Astrocyte (in vitro differentiated cells and primary cell): ENCODE measurements around the gene ALDH2. TPM values are rescaled to one million over a fixed set of nuclear protein-coding genes. Genes with fewer than 3 reads are reported as not detected.

Source experiments
- DNase-seq: peaks from one replicate; pipeline ENCODE4 v3.0.0-alpha.2; 2010; ENCODE audit warnings: low read depth
- FAIRE-seq: peaks from 2 replicates; lab custom pipeline; 2011; peaks lifted over from hg19 to GRCh38; lab: Jason Lieb, UNC
- H2AFZ ChIP-seq: 2 replicates; pipeline ENCODE4 v1.6.0; 2012; ENCODE audit warnings: low read depth, low read length, inconsistent platforms
- H3K27ac ChIP-seq: 2 replicates; pipeline ENCODE4 v1.5.1; 2011; ENCODE audit warnings: low read depth, low read length, inconsistent platforms
- H3K27me3 ChIP-seq: 2 replicates; pipeline ENCODE4 v1.6.0; 2011; ENCODE audit warnings: low read length, inconsistent platforms; ENCODE audit not compliant: insufficient read depth
- H3K36me3 ChIP-seq: 2 replicates; pipeline ENCODE4 v1.5.1; 2011; ENCODE audit warnings: low read length, inconsistent platforms; ENCODE audit not compliant: insufficient read depth
- H3K4me1 ChIP-seq: 2 replicates; pipeline ENCODE4 v1.5.1; 2011; ENCODE audit warnings: low read length, inconsistent platforms; ENCODE audit not compliant: insufficient read depth
- H3K4me2 ChIP-seq: 2 replicates; pipeline ENCODE4 v1.6.0; 2012; ENCODE audit warnings: low read length, inconsistent platforms
- H3K4me3 ChIP-seq: 2 replicates; pipeline ENCODE4 v1.5.1; 2011; ENCODE audit warnings: low read depth, mild to moderate bottlenecking, low read length, inconsistent platforms; ENCODE audit not compliant: insufficient read depth
- H3K79me2 ChIP-seq: 2 replicates; pipeline ENCODE4 v1.6.0; 2012; ENCODE audit warnings: mild to moderate bottlenecking, low read length, inconsistent platforms; ENCODE audit not compliant: insufficient read depth
- H3K9ac ChIP-seq: 2 replicates; pipeline ENCODE4 v1.6.0; 2012; ENCODE audit warnings: mild to moderate bottlenecking, low read length, inconsistent platforms
- H3K9me3 ChIP-seq: 2 replicates; pipeline ENCODE4 v1.5.1; 2012; ENCODE audit warnings: low read depth, mild to moderate bottlenecking, low read length, inconsistent platforms; ENCODE audit not compliant: insufficient read depth
- H4K20me1 ChIP-seq: 2 replicates; pipeline ENCODE4 v1.6.0; 2012; ENCODE audit warnings: low read length, inconsistent platforms; ENCODE audit not compliant: insufficient read depth
- H3K27ac Mint-ChIP-seq: one replicate; pipeline ENCODE4 v1.8.0; 2021; ENCODE audit warnings: mild to moderate bottlenecking, mixed read lengths; ENCODE audit not compliant: unreplicated experiment
- H3K27me3 Mint-ChIP-seq: one replicate; pipeline ENCODE4 v1.8.0; 2021; ENCODE audit warnings: low read depth, mixed read lengths; ENCODE audit not compliant: unreplicated experiment
- H3K36me3 Mint-ChIP-seq: one replicate; pipeline ENCODE4 v1.8.0; 2021; ENCODE audit warnings: low read depth, mixed read lengths; ENCODE audit not compliant: unreplicated experiment
- H3K4me1 Mint-ChIP-seq: one replicate; pipeline ENCODE4 v1.8.0; 2021; ENCODE audit warnings: low read depth, mixed read lengths; ENCODE audit not compliant: unreplicated experiment
- H3K4me3 Mint-ChIP-seq: one replicate; pipeline ENCODE4 v1.8.0; 2021; ENCODE audit warnings: mild to moderate bottlenecking, moderate library complexity, mixed read lengths; ENCODE audit not compliant: unreplicated experiment
- H3K9me3 Mint-ChIP-seq: one replicate; pipeline ENCODE4 v1.8.0; 2021; ENCODE audit warnings: mild to moderate bottlenecking, mixed read lengths; ENCODE audit not compliant: unreplicated experiment
- CTCF ChIP-seq: IDR thresholded peaks from 2 replicates; pipeline ENCODE4 v1.5.1; 2011; ENCODE audit warnings: low read depth, mild to moderate bottlenecking, inconsistent platforms, low read length, moderate library complexity; ENCODE audit not compliant: insufficient read depth
- EZH2 ChIP-seq: IDR thresholded peaks from 2 replicates; pipeline ENCODE4 v1.6.1; 2012; ENCODE audit warnings: mild to moderate bottlenecking, low read length, inconsistent platforms; ENCODE audit not compliant: insufficient read depth
- total RNA-seq: library from RNA; stranded (reverse); gene quantifications from 2 replicates; pipeline ENCODE4 v1.2.1, GENCODE V29; 2021

The ALDH2 gene
- total RNA-seq, 1 donor from 2014 or later = 82.0 TPM

GRCh38 chr12:111780615-111781014 lies 13.9 kb downstream of the ALDH2 start:
- no peaks in the 10 kb centered on the region for H3K27me3 Mint-ChIP-seq
- peaks cover 4% of the 10 kb centered on the region for H3K9me3 ChIP-seq
- no peak overlapping the region for H3K9ac ChIP-seq
- FAIRE-seq = no peak
- peak overlapping the region; percentile 54 for H3K4me3 Mint-ChIP-seq
- H3K36me3 Mint-ChIP-seq = peaks cover 36% of the 10 kb centered on the region
- no peak overlapping the region for H3K4me2 ChIP-seq
- no peaks in the 10 kb centered on the region for H3K4me1 ChIP-seq
- no peaks in the 10 kb centered on the region for H3K79me2 ChIP-seq
- H3K36me3 ChIP-seq = no peaks in the 10 kb centered on the region
- no peak overlapping the region for H3K27ac Mint-ChIP-seq
- no peaks in the 10 kb centered on the region for H3K27me3 ChIP-seq
- no peaks in the 10 kb centered on the region for H4K20me1 ChIP-seq
- peaks cover 4% of the 10 kb centered on the region for H3K9me3 Mint-ChIP-seq
- no peak overlapping the region for H3K27ac ChIP-seq
- TF ChIP-seq CTCF (no peak), EZH2 (no peak)
- peaks cover 5% of the 10 kb centered on the region for H3K4me1 Mint-ChIP-seq
- no peak for DNase-seq
- H2AFZ ChIP-seq = no peak overlapping the region
- H3K4me3 ChIP-seq = no peak overlapping the region

DNA sequence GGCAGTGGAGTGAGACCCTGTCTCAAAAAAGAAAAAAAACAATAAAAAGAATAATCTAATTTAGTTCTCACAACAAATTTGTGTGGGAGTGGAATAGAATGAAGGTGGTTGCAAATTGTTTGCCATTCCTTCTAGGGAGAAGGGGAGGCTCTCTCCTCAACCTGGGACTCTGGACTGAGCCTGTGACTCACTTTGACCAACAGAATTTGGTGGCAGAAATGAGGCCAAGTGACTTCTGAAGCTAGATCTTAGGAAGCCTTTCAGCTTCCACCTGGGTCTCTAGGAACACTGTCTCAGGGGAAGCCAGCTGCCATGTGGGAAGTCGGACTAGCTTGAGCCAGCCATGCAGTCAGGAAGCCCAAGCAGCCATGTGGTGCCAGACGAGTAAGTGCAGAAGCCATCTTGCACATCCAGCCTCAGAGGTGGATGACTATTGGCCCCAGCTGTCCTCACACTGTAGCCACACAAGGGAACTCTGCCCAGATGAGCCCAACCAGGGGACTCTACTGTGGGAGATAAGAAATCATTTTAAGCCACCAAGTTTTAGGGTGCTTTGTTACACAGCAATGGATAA lies 14.4 kb downstream of the ALDH2 start:
- no peak overlapping the region for H3K4me2 ChIP-seq
- FAIRE-seq = no peak
- no peak overlapping the region for H2AFZ ChIP-seq
- H3K27ac ChIP-seq = no peak overlapping the region
- H3K36me3 Mint-ChIP-seq = peaks cover 40% of the 10 kb centered on the region
- no peak overlapping the region for H3K4me3 Mint-ChIP-seq
- no peak for DNase-seq
- H3K27me3 ChIP-seq = no peaks in the 10 kb centered on the region
- no peaks in the 10 kb centered on the region for H3K79me2 ChIP-seq
- no peaks in the 10 kb centered on the region for H3K4me1 Mint-ChIP-seq
- H3K4me1 ChIP-seq = no peaks in the 10 kb centered on the region
- H3K27ac Mint-ChIP-seq = no peak overlapping the region
- peaks cover 4% of the 10 kb centered on the region for H3K9me3 Mint-ChIP-seq
- H3K36me3 ChIP-seq = no peaks in the 10 kb centered on the region
- peaks cover 4% of the 10 kb centered on the region for H3K9me3 ChIP-seq
- no peaks in the 10 kb centered on the region for H4K20me1 ChIP-seq
- H3K27me3 Mint-ChIP-seq = no peaks in the 10 kb centered on the region
- H3K9ac ChIP-seq = no peak overlapping the region
- H3K4me3 ChIP-seq = no peak overlapping the region
- no peak for TF ChIP-seq EZH2
- TF ChIP-seq CTCF = no peak

GRCh38 chr12:111783046-111783445 lies 16.3 kb downstream of the ALDH2 start:
- FAIRE-seq = no peak
- Mint-ChIP-seq H3K27me3 (no peaks in the 10 kb centered on the region), H3K27ac (no peak overlapping the region), H3K36me3 (peaks cover 38% of the 10 kb centered on the region), H3K4me3 (no peak overlapping the region), H3K9me3 (peaks cover 4% of the 10 kb centered on the region), H3K4me1 (no peaks in the 10 kb centered on the region)
- no peak overlapping the region for H3K4me2 ChIP-seq
- H3K79me2 ChIP-seq = no peaks in the 10 kb centered on the region
- H3K36me3 ChIP-seq = no peaks in the 10 kb centered on the region
- H3K27ac ChIP-seq = no peak overlapping the region
- H3K9ac ChIP-seq = no peak overlapping the region
- no peak for TF ChIP-seq EZH2
- TF ChIP-seq CTCF = no peak
- DNase-seq = no peak
- H2AFZ ChIP-seq = no peak overlapping the region
- H3K4me1 ChIP-seq = no peaks in the 10 kb centered on the region
- H3K27me3 ChIP-seq = no peaks in the 10 kb centered on the region
- H3K4me3 ChIP-seq = no peak overlapping the region
- peaks cover 4% of the 10 kb centered on the region for H3K9me3 ChIP-seq
- H4K20me1 ChIP-seq = no peaks in the 10 kb centered on the region
